ENCODE results near the gene KRTAP12-4. TPM values are rescaled to one million over a fixed set of nuclear protein-coding genes. Genes with fewer than 3 reads are reported as not detected.

The KRTAP12-4 gene
- total RNA-seq, 1 donor from 2014 or later, result not detected

DNA sequence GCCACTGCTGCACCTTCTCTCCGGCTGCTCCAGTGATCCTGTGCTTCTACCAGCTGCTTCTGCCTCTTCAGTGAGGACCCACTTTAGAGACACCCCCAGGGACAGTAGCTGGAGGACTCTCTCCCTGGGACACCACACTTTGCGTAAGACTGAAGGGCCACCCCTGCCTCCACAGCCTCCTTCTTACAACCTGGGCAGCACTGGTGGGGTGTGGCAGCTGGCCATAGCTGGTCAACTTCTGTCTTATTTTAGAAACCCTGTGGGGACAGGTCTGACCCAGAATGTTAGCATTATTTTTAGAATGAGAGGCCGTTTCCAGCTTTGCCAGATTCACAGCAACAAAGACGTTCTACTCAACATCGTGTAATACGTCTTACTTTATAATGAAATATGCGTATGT is 28.7 kb downstream of the KRTAP12-4 start:
- Histone ChIP-seq H2AFZ (ENCODE audit: low read depth, low read length) (no peak overlapping the region), H3K4me1 (ENCODE audit: insufficient read depth, low read length) (no peaks in the 10 kb centered on the region), H4K20me1 (ENCODE audit: insufficient read depth, low read length) (no peaks in the 10 kb centered on the region), H3K27ac (ENCODE audit: low read depth, low read length) (no peak overlapping the region), H3K27me3 (ENCODE audit: insufficient read depth, low read length) (no peaks in the 10 kb centered on the region), H3K79me2 (ENCODE audit: insufficient read depth, low read length) (no peaks in the 10 kb centered on the region), H3K9ac (ENCODE audit: low read length) (no peak overlapping the region), H3K4me2 (ENCODE audit: low read length) (no peak overlapping the region), H3K4me3 (ENCODE audit: insufficient read depth, low read depth, low read length) (no peak overlapping the region), H3K36me3 (ENCODE audit: insufficient read depth, low read length) (no peaks in the 10 kb centered on the region), H3K9me3 (ENCODE audit: insufficient read depth, low read depth, low read length) (peaks cover 8% of the 10 kb centered on the region)
- H3K27ac Mint-ChIP-seq (ENCODE audit: unreplicated experiment), result no peak overlapping the region
- H3K4me1 Mint-ChIP-seq (ENCODE audit: low read depth, unreplicated experiment), result no peaks in the 10 kb centered on the region
- peaks cover 30% of the 10 kb centered on the region for H3K9me3 Mint-ChIP-seq (ENCODE audit: unreplicated experiment)
- no peaks in the 10 kb centered on the region for H3K36me3 Mint-ChIP-seq (ENCODE audit: low read depth, unreplicated experiment)
- TF ChIP-seq, protein P1, sequence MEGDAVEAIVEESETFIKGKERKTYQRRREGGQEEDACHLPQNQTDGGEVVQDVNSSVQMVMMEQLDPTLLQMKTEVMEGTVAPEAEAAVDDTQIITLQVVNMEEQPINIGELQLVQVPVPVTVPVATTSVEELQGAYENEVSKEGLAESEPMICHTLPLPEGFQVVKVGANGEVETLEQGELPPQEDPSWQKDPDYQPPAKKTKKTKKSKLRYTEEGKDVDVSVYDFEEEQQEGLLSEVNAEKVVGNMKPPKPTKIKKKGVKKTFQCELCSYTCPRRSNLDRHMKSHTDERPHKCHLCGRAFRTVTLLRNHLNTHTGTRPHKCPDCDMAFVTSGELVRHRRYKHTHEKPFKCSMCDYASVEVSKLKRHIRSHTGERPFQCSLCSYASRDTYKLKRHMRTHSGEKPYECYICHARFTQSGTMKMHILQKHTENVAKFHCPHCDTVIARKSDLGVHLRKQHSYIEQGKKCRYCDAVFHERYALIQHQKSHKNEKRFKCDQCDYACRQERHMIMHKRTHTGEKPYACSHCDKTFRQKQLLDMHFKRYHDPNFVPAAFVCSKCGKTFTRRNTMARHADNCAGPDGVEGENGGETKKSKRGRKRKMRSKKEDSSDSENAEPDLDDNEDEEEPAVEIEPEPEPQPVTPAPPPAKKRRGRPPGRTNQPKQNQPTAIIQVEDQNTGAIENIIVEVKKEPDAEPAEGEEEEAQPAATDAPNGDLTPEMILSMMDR (IDR thresholded peaks at IDR 0.05; ENCODE audit: insufficient read depth, low read depth, low read length), result no peak
- TF ChIP-seq EZH2 (IDR thresholded peaks at IDR 0.05; ENCODE audit: insufficient read depth, low read length), result no peak
- H3K4me3 Mint-ChIP-seq (ENCODE audit: unreplicated experiment), result no peak overlapping the region
- DNase-seq (ENCODE audit: low read depth) (no peak), FAIRE-seq (no peak)
- peaks cover 4% of the 10 kb centered on the region for H3K27me3 Mint-ChIP-seq (ENCODE audit: low read depth, unreplicated experiment)

DNA sequence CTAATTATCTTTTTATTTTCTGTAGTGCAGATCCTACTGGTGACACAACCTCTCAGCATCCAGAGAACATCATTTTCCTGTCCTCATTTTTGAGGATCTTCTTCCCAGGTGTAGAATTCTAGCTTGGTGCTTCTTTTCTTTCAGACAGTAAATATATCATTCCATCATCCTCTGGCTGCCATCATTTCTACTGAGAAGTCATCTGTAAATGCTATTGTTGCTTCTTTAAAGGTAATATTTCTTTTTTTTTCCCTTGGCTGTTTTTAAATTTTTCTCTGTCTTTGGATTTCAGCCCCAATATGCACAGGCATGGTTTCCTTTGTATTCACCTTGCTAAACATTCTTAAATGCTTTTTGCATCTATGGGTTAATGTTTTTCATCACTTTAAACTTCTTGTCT is 30.9 kb downstream of the KRTAP12-4 start:
- no peaks in the 10 kb centered on the region for H3K36me3 ChIP-seq (ENCODE audit: insufficient read depth, low read length)
- DNase-seq (ENCODE audit: low read depth) (no peak), FAIRE-seq (no peak)
- no peaks in the 10 kb centered on the region for H3K4me1 ChIP-seq (ENCODE audit: insufficient read depth, low read length)
- Mint-ChIP-seq H3K27ac (ENCODE audit: unreplicated experiment) (no peak overlapping the region), H3K27me3 (ENCODE audit: low read depth, unreplicated experiment) (peaks cover 4% of the 10 kb centered on the region), H3K36me3 (ENCODE audit: low read depth, unreplicated experiment) (no peaks in the 10 kb centered on the region), H3K4me3 (ENCODE audit: unreplicated experiment) (no peak overlapping the region), H3K4me1 (ENCODE audit: low read depth, unreplicated experiment) (no peaks in the 10 kb centered on the region), H3K9me3 (ENCODE audit: unreplicated experiment) (peaks cover 40% of the 10 kb centered on the region)
- H4K20me1 ChIP-seq (ENCODE audit: insufficient read depth, low read length), result no peaks in the 10 kb centered on the region
- no peak overlapping the region for H3K9ac ChIP-seq (ENCODE audit: low read length)
- no peak overlapping the region for H3K4me2 ChIP-seq (ENCODE audit: low read length)
- no peak overlapping the region for H2AFZ ChIP-seq (ENCODE audit: low read depth, low read length)
- peaks cover 4% of the 10 kb centered on the region for H3K9me3 ChIP-seq (ENCODE audit: insufficient read depth, low read depth, low read length)
- no peak overlapping the region for H3K4me3 ChIP-seq (ENCODE audit: insufficient read depth, low read depth, low read length)
- no peaks in the 10 kb centered on the region for H3K79me2 ChIP-seq (ENCODE audit: insufficient read depth, low read length)
- no peak for TF ChIP-seq EZH2 (IDR thresholded peaks at IDR 0.05; ENCODE audit: insufficient read depth, low read length)
- TF ChIP-seq, protein P1 (IDR thresholded peaks at IDR 0.05; ENCODE audit: insufficient read depth, low read depth, low read length), result no peak
- no peaks in the 10 kb centered on the region for H3K27me3 ChIP-seq (ENCODE audit: insufficient read depth, low read length)
- H3K27ac ChIP-seq (ENCODE audit: low read depth, low read length), result no peak overlapping the region

DNA sequence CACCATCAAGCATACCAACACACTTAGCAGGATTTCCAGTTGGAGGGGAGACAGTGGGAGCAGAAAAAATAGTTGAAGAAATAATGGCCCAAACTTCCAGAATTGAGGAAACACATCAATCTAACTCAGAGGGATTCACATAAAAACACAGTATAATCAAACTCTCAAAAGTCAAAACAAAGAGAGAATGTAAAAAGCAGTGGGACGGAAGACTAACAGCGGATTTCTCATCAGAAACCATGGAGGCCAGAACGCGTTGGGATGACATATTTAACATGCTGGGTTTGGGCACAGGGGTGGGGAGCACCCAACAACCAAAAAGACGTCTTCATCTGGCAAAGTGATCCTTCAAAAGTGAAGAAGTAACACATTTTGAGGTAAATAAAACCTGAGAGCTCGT is 34.6 kb downstream of the KRTAP12-4 start:
- Histone ChIP-seq H3K9me3 (ENCODE audit: insufficient read depth, low read depth, low read length) (peaks cover 4% of the 10 kb centered on the region), H3K27me3 (ENCODE audit: insufficient read depth, low read length) (no peaks in the 10 kb centered on the region), H3K4me1 (ENCODE audit: insufficient read depth, low read length) (no peaks in the 10 kb centered on the region), H3K4me2 (ENCODE audit: low read length) (no peak overlapping the region), H4K20me1 (ENCODE audit: insufficient read depth, low read length) (no peaks in the 10 kb centered on the region), H3K36me3 (ENCODE audit: insufficient read depth, low read length) (no peaks in the 10 kb centered on the region), H2AFZ (ENCODE audit: low read depth, low read length) (no peak overlapping the region), H3K27ac (ENCODE audit: low read depth, low read length) (no peak overlapping the region), H3K4me3 (ENCODE audit: insufficient read depth, low read depth, low read length) (no peak overlapping the region), H3K79me2 (ENCODE audit: insufficient read depth, low read length) (no peaks in the 10 kb centered on the region), H3K9ac (ENCODE audit: low read length) (no peak overlapping the region)
- Mint-ChIP-seq H3K27ac (ENCODE audit: unreplicated experiment) (no peak overlapping the region), H3K27me3 (ENCODE audit: low read depth, unreplicated experiment) (peaks cover 10% of the 10 kb centered on the region), H3K4me1 (ENCODE audit: low read depth, unreplicated experiment) (no peaks in the 10 kb centered on the region), H3K4me3 (ENCODE audit: unreplicated experiment) (no peak overlapping the region), H3K36me3 (ENCODE audit: low read depth, unreplicated experiment) (no peaks in the 10 kb centered on the region), H3K9me3 (ENCODE audit: unreplicated experiment) (peaks cover 41% of the 10 kb centered on the region)
- TF ChIP-seq, protein P1 (IDR thresholded peaks at IDR 0.05; ENCODE audit: insufficient read depth, low read depth, low read length), result no peak
- no peak for TF ChIP-seq EZH2 (IDR thresholded peaks at IDR 0.05; ENCODE audit: insufficient read depth, low read length)
- DNase-seq (ENCODE audit: low read depth) (no peak), FAIRE-seq (no peak)
